Parathyroid adenoma (tissue), 2 donors: Measurements from ENCODE around the gene KIF25.

Experiments
- H2AFZ ChIP-seq: fragments of 300-600 bp; sonication (generic); one replicate; pipeline ENCODE4 v1.7.0; 2017; ENCODE audit warnings: antibody characterized with exemption, mild to moderate bottlenecking
- H3K27ac ChIP-seq: fragments of 300-600 bp; sonication (generic); one replicate; pipeline ENCODE4 v1.7.0; 2017
- H3K27me3 ChIP-seq: fragments of 300-600 bp; sonication (generic); one replicate; pipeline ENCODE4 v1.7.0; 2017; ENCODE audit warnings: low read length; ENCODE audit not compliant: control insufficient read depth, insufficient read depth
- H3K36me3 ChIP-seq: fragments of 300-600 bp; sonication (generic); one replicate; pipeline ENCODE4 v1.7.0; 2017; ENCODE audit warnings: low read length; ENCODE audit not compliant: control insufficient read depth, insufficient read depth
- H3K4me1 ChIP-seq: fragments of 300-600 bp; sonication (generic); one replicate; pipeline ENCODE4 v1.7.0; 2017; ENCODE audit warnings: control low read depth
- H3K4me2 ChIP-seq: fragments of 300-600 bp; sonication (generic); one replicate; pipeline ENCODE4 v1.7.0; 2017; ENCODE audit warnings: low read length
- H3K4me3 ChIP-seq: fragments of 300-600 bp; sonication (generic); one replicate; pipeline ENCODE4 v1.7.0; 2017; ENCODE audit warnings: low read depth, low read length
- H3K79me2 ChIP-seq: fragments of 300-600 bp; sonication (generic); one replicate; pipeline ENCODE4 v1.7.0; 2017; ENCODE audit warnings: control low read depth
- H3K9ac ChIP-seq: fragments of 300-600 bp; sonication (generic); one replicate; pipeline ENCODE4 v1.7.0; 2017; ENCODE audit warnings: mild to moderate bottlenecking
- H3K9me3 ChIP-seq: fragments of 300-600 bp; sonication (generic); one replicate; pipeline ENCODE4 v1.7.0; 2017; ENCODE audit warnings: low read length; ENCODE audit not compliant: control insufficient read depth
- CTCF ChIP-seq: fragments of 300-600 bp; sonication (generic); IDR thresholded peaks from one replicate; pipeline ENCODE4 v1.7.0; 2017; ENCODE audit warnings: antibody characterized with exemption, mild to moderate bottlenecking
- donor health status: primary hyperparathyroidism.

Gene KIF25

GRCh38 chr6:168050881-168051586 lies 53.6 kb downstream of the KIF25 start:
- no peaks in the 10 kb centered on the region for H3K36me3 ChIP-seq
- no peak overlapping the region for H3K4me2 ChIP-seq
- H3K9ac ChIP-seq = no peak overlapping the region
- H2AFZ ChIP-seq = no peak overlapping the region
- no peak overlapping the region for H3K4me3 ChIP-seq
- TF ChIP-seq CTCF = no peak
- H3K4me1 ChIP-seq = no peaks in the 10 kb centered on the region
- no peaks in the 10 kb centered on the region for H3K79me2 ChIP-seq
- H3K9me3 ChIP-seq = no peaks in the 10 kb centered on the region
- no peaks in the 10 kb centered on the region for H3K27me3 ChIP-seq
- no peak overlapping the region for H3K27ac ChIP-seq

GRCh38 chr6:168051648-168052047 lies 54.2 kb downstream of the KIF25 start:
- no peak for TF ChIP-seq CTCF
- Histone ChIP-seq H3K4me2 (no peak overlapping the region), H3K79me2 (no peaks in the 10 kb centered on the region)

GRCh38 chr6:168052291-168052891 lies 54.9 kb downstream of the KIF25 start:
- Histone ChIP-seq H3K27ac (no peak overlapping the region), H3K4me3 (no peak overlapping the region), H3K4me2 (no peak overlapping the region), H2AFZ (no peak overlapping the region), H3K27me3 (no peaks in the 10 kb centered on the region), H3K79me2 (no peaks in the 10 kb centered on the region), H3K9ac (no peak overlapping the region), H3K9me3 (no peaks in the 10 kb centered on the region), H3K4me1 (no peaks in the 10 kb centered on the region), H3K36me3 (no peaks in the 10 kb centered on the region)
- no peak for TF ChIP-seq CTCF

More at GRCh38 chr6:168051648-168052047, 54.2 kb downstream of the KIF25 start:
- Histone ChIP-seq H3K36me3 (no peaks in the 10 kb centered on the region), H3K4me3 (no peak overlapping the region), H3K9me3 (no peaks in the 10 kb centered on the region), H3K9ac (no peak overlapping the region), H2AFZ (no peak overlapping the region), H3K27me3 (no peaks in the 10 kb centered on the region), H3K27ac (no peak overlapping the region), H3K4me1 (no peaks in the 10 kb centered on the region)

- Histone ChIP-seq H3K4me3 (no peak overlapping the region), H3K9ac (no peak overlapping the region), H3K79me2 (no peaks in the 10 kb centered on the region), H3K9me3 (no peaks in the 10 kb centered on the region), H3K27ac (no peak overlapping the region), H3K27me3 (no peaks in the 10 kb centered on the region), H3K36me3 (no peaks in the 10 kb centered on the region), H2AFZ (no peak overlapping the region), H3K4me2 (no peak overlapping the region), H3K4me1 (no peaks in the 10 kb centered on the region)
- TF ChIP-seq CTCF = no peak
These were observed 55.9 kb downstream of the KIF25 start for GRCh38 chr6:168053086-168053956.
